Hematopoietic multipotent progenitor cell treated with erythropoietin and hydrocortisone succinate and interleukin-3 and kit ligand, for 15 days (in vitro differentiated cells): ENCODE results near the gene TEX26.

ENCODE experiments used
- DNase-seq: peaks from one replicate; pipeline ENCODE4 v3.0.0-alpha.2; 2015; ENCODE audit warnings: low spot score

The TEX26 gene

DNA sequence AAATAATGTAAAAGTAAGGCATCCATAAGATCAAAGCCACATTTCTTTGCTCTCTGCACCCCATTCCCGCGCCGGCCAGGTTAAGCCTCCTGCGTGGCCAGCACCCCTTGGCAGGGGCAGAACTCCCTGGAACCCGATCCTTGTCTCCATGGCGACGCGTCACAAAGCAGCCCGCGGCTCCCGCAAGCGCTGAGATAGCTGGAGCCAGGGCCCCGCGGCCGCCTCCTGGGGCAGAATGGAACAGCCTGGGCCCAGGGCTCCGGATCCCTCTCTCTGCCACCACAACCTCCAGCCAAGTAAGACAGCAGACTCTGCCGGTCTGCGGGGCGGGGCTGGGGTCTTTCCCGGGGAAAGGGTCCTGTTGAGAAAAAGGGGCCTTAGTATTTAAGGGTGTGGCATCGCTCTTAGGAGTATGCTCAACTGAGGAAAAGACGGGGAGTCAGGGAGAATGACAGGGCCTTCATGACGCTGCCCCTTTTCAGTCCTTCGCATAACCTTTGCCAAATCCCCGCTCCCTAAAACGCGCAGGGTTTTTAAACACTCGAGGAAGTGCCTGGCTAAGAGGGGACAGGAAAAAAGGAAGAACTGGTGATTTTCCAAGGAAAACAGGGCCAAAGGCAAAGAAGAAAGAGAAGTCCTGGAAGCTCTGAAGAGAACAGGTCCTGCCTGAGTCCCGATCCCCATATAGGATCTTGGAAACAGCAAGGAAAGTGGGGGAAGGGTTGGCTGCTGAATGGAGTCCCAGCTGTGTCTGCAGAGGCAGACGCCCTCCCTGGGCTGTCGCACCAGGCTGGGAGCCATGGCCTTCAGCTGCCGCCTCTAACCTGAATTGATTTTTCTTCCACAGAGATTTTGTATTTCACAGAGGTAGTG, at the start of gene TEX26:
TEX26 (plus strand) TSS at position 176 of the 873 bp plus-strand sequence; CDS start at position 236, 60 bp downstream.
- DNase-seq = no peak

- DNase-seq = no peak
These were observed 49.3 kb upstream of the TEX26 start for GRCh38 chr13:30882996-30883766.

DNA sequence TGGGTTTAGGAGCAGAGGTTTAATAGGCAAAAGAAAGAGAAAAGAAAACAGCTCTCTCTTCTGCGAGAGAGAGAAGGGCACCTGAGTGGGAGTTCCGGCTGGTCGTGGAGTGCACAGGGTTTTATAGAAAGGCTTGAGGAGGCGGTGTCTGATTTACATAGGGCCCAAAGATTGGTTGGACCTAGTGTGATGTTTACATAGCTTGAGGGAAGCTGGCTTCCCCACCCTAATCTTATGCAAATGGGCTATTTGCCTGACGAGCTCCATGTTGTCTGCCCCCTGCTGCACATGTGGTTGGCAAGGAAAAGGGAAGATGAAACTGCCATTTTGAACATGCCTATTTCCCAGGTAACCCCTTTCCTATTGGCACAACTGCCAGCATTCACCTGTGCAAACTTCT, 47.9 kb upstream of the TEX26 start:
- no peak for DNase-seq

- no peak for DNase-seq
These were observed 43.2 kb upstream of the TEX26 start for GRCh38 chr13:30889196-30889690.

DNA sequence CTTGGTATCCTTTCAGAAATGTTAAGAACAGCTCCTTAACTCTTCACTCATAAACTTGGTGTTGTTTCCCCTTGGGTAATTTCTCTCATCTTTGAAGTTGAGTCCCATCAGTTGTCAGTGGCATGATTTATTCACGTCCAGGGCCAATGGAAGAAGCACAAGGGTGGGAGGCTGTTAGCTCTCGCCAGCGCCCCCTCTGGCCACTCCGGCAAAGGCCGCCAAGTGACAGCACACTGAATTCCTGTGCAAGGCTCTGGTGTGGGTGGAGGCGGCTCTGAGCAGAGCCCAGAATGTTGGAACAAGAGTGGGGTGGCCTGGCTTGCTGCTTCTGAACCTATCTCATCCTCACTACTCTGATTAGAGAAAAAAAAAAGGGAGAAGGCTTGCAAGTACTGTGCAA, 39.5 kb upstream of the TEX26 start:
- no peak for DNase-seq

DNA sequence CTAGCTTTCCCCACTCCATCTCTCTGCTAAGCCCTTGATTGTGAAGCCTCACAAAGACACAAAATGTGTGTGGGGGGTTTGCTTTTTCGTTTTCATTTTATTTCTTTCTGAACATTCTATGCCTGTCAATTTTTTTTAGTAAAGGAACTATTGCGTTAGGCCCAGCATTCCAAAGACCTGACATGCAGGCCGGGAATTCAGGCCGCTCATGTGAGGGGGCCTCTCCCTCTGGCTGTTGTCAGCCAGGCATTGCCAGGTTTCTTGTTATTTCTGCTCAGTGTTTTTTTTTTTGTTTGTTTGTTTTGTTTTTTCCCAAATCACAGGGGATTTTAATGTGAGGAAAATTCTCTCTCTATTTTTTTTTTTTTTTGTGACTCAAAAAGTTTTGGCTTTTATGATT, 36.7 kb upstream of the TEX26 start:
- no peak for DNase-seq

DNA sequence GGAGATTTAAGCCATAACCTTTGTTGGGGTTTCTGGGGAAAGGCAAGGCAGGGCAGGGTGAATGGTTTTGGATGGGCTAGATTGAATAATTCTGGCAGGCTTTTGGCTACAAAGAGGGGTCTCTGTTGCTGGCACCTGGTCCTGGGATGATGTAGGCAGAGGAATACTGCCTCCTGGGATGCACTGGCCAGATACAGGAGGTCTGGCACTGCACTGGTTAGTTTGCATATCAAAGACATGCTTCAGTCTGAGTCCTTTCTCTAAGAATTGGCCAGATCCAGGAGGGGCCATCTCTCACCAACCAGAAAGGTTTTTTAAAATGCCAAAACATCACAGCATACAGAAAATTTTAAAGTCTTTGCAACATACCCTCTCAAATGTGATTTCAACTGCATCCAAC, 34.4 kb upstream of the TEX26 start:
- no peak for DNase-seq

GRCh38 chr13:30898678-30899241, 33.7 kb upstream of the TEX26 start:
- DNase-seq = no peak

DNA sequence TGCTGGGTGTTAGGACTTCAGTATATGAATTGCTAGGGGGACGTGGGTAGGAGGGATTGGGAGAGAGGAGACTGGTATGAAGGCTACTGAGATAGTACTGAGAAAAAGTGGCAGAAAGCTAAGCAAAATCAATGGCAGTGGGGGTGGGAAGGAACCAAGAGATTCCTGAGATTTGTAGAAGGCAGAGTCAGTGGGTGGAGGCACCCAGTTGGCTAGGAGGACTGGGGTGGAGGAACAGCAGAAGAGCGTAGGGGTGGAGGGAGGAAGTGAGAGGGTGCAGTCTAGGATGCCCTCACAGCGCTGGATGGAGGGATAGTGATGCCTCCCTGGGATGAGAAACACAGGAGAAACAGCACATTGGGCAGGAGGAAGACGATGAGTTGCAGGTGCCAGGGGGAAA, 32.0 kb upstream of the TEX26 start:
- no peak for DNase-seq

DNA sequence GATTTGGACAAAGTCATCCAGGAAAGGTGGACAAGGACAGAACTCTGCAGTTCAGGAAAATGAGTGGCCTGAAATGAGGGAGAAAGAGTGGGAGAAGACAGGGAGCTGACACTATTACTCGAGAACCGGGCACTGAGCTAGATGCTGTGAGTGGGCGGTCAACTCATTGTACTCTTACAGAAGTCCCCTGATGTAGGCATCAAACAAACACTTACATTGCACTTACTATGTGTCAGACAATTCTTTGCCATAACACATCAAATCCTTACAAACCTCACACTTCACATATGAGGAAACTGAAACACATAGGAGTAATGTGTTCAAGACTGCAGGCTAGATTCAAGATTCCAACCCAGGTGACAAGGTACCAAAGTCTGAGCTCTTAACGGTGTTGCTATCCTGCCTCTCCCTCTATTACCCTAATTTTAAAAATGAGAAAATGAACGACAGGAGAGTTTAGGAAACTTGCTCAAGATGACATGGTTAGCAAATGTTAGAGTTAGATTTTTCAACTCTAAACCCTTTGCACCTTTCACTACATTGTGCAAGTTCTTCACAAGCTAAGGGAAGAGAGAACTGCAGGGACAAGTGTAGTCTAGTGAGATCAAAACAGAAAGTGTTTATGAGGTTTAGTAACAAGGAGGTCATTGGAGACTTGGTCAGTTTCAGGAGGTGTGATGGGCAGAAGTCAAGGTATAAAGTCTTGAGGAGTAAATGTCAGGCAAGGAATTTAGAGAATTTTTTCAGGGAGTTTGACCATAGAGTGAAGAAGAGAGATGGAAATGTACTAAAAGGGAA, 31.3 kb upstream of the TEX26 start:
- no peak for DNase-seq

DNA sequence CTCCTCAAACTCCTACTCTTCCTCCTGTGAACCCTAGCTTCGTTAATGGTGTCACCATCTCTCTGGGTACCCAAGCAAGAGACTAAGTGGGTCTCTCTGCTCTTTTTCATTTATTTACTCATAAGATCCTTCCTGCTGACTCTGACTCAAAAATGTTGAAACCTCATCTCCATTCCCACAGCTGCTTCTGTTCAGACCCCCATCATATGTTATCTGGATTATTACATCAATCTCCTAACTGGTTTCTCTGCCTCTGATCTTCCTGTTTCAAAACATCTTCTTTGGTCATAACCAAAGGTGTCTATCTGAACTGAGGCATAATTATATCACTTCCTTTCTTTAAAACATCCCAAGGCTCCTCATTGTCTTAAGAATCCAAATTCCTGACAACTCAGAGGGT, 28.4 kb upstream of the TEX26 start:
- no peak for DNase-seq

DNA sequence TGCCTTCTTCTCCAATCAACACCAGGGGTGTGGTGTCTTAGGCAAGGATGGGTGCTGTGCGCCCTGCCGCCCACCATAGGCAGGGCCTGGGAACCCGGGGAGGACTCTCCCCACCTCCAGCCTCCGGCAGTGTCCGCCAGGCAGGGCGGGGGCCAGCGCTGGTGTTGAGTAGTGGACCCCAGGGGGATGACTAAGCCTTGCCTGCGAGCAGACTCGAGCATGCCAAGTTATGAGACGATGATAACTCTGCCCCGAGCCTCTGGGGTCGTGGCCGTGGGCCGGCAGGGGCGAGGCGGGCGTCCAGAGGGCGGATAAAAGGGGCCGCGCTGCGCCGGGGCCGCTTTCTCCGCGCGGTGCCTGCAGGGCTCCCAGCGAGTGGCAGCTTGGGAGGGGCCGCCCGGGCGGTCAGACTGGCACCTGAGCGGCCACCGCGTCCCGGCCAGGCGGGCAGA, 26.5 kb upstream of the TEX26 start, which contains the start of gene MEDAG:
MEDAG (plus strand) TSS at position 340 of the 452 bp plus-strand sequence. CDS start 245 bp downstream, outside the sequence.
- no peak for DNase-seq

GRCh38 chr13:30906411-30907051, 25.9 kb upstream of the TEX26 start:
- DNase-seq = no peak

DNA sequence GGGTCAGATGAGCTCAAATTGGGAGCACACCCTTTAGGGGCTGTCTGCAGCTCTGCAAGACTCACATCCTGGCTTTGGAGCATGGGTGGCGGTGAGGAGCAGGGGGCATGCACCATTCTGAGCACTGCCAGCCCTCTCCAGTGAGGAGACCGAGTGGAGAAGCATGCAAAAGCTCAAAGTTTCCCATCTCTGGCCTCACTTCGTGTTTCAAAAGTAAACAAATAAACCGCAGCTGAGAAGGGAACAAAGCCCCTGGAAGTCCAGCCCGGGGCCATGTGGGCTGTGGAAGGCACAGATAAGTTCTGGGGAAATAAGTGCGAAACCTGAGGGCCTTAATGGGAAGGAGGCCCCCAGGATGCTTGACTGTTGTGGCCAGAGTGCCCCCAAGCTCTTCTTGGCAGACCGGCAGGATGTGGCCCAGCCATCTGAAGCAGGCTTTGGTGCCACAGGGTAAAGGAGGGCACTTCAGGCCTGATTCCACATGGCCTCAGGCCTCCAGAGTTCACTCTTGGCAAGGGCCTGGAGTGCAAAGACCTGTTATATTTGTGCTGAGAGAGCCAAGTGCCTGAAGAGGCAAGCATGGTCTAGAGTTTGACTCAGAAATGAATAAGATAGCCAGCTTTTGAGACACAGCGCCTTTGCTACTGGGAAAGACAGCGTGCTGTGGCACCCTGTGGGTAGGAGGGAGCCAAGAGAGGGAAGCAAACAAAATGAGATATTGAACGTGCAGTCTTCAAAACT, 25.2 kb upstream of the TEX26 start:
- no peak for DNase-seq

- DNase-seq = no peak
These were observed 24.0 kb upstream of the TEX26 start for GRCh38 chr13:30908416-30908980.

DNA sequence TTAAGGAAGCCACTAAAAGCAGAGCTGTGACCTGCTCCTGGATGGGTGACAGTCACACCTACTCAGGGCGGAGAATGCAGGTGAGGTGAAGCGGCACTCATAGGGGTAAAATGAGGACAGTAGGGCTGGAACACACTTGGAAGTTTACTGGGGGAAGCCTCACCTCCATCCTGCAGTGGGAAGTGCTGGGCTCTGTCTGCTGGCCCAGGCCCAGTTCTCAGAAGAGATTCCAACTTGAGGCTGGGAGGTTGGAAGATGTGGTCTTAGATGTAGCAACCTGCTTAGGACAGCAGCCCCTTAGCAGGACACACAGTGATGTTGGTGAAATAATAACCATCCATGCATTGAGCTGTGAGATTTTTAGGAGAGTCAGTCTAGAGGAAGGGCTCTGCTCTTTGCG, 21.8 kb upstream of the TEX26 start:
- no peak for DNase-seq

- DNase-seq = no peak
These were observed 16.5 kb upstream of the TEX26 start for GRCh38 chr13:30915691-30916541.

DNA sequence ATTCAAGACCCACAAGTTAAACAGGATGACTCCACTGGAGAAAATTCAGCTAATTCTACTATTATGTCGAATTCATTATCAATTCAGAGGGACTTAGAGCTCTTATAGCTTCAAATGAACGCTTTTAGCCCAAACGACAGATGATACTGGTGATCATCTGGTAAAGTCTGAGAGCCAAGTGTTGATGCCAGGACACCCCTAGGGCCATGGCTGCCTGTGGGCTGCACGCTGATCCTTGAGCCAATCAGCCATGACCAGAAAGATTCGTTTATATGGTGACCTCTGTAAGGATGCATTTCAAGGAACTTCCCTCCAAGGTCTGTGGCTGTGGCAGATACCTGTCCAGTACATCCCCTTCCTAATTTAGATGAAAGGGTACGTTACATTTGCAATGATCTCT, 15.5 kb upstream of the TEX26 start:
- no peak for DNase-seq
